ENCODE measurements around the gene LOXL4.
"Not testable (repeated sequence)": the region's sequence is repeated elsewhere in the genome, so short reads cannot be mapped to it uniquely, and the experiment has no call there.

LOXL4 gene

GRCh38 chr10:98244141-98244540 lies 23.9 kb downstream of the LOXL4 start:
- DNase-seq (ENCODE audit: low spot score), result no peak

- peak; percentile 64 for DNase-seq (ENCODE audit: low spot score)
Measured at GRCh38 chr10:98242823-98243222, 25.2 kb downstream of the LOXL4 start.

GRCh38 chr10:98240524-98240923 lies 27.5 kb downstream of the LOXL4 start:
- DNase-seq (ENCODE audit: low spot score), result no peak

- DNase-seq (ENCODE audit: low spot score), result peak; percentile 15
Measured at GRCh38 chr10:98238391-98238790, 29.6 kb downstream of the LOXL4 start.

- DNase-seq (ENCODE audit: low spot score), result peak; percentile 93
Measured at GRCh38 chr10:98236862-98237261, 31.1 kb downstream of the LOXL4 start.

GRCh38 chr10:98235846-98236245 lies 32.1 kb downstream of the LOXL4 start:
- DNase-seq (ENCODE audit: low spot score), result peak; percentile 56

GRCh38 chr10:98231417-98231816 lies 36.6 kb downstream of the LOXL4 start:
- no peak for DNase-seq (ENCODE audit: low spot score)

GRCh38 chr10:98228266-98228665 lies 39.7 kb downstream of the LOXL4 start:
- DNase-seq (ENCODE audit: low spot score), result not testable (repeated sequence)

GRCh38 chr10:98227713-98228112 lies 40.3 kb downstream of the LOXL4 start:
- not testable (repeated sequence) for DNase-seq (ENCODE audit: low spot score)

- peak; percentile 39 for DNase-seq (ENCODE audit: low spot score)
Measured at GRCh38 chr10:98226508-98227144, 41.4 kb downstream of the LOXL4 start.

GRCh38 chr10:98224996-98225395 lies 43.0 kb downstream of the LOXL4 start:
- DNase-seq (ENCODE audit: low spot score), result no peak

GRCh38 chr10:98224509-98224908 lies 43.5 kb downstream of the LOXL4 start:
- no peak for DNase-seq (ENCODE audit: low spot score)

- DNase-seq (ENCODE audit: low spot score), result no peak
Measured at GRCh38 chr10:98223874-98224273, 44.1 kb downstream of the LOXL4 start.

GRCh38 chr10:98217801-98218200 lies 50.2 kb downstream of the LOXL4 start:
- no peak for DNase-seq (ENCODE audit: low spot score)

GRCh38 chr10:98215373-98215772 lies 52.6 kb downstream of the LOXL4 start:
- no peak for DNase-seq (ENCODE audit: low spot score)

GRCh38 chr10:98213740-98214139 lies 54.3 kb downstream of the LOXL4 start:
- DNase-seq (ENCODE audit: low spot score), result no peak

- peak; percentile 63 for DNase-seq (ENCODE audit: low spot score)
Measured at GRCh38 chr10:98212196-98212595, 55.8 kb downstream of the LOXL4 start.

GRCh38 chr10:98209441-98209840 lies 58.6 kb downstream of the LOXL4 start:
- DNase-seq (ENCODE audit: low spot score), result no peak

GRCh38 chr10:98208925-98209324 lies 59.1 kb downstream of the LOXL4 start:
- no peak for DNase-seq (ENCODE audit: low spot score)

GRCh38 chr10:98205351-98205750 lies 62.6 kb downstream of the LOXL4 start:
- DNase-seq (ENCODE audit: low spot score), result no peak

GRCh38 chr10:98202378-98202777 lies 65.6 kb downstream of the LOXL4 start:
- DNase-seq (ENCODE audit: low spot score), result no peak

GRCh38 chr10:98201760-98202159 lies 66.2 kb downstream of the LOXL4 start:
- DNase-seq (ENCODE audit: low spot score), result no peak
